NK-92 treated with Interleukin-12 subunit alpha and Interleukin-12 subunit beta, amount 100 ng/mL, for 24 hours (cell line): Measurements from ENCODE around the gene DENND6B.
"Not testable (repeated sequence)": the region's sequence is repeated elsewhere in the genome, so short reads cannot be mapped to it uniquely, and the experiment has no call there.

Source experiments
- DNase-seq: peaks from one replicate; lab custom pipeline; 2025; lab: John Stamatoyannopoulos, UW

The DENND6B gene

DNA sequence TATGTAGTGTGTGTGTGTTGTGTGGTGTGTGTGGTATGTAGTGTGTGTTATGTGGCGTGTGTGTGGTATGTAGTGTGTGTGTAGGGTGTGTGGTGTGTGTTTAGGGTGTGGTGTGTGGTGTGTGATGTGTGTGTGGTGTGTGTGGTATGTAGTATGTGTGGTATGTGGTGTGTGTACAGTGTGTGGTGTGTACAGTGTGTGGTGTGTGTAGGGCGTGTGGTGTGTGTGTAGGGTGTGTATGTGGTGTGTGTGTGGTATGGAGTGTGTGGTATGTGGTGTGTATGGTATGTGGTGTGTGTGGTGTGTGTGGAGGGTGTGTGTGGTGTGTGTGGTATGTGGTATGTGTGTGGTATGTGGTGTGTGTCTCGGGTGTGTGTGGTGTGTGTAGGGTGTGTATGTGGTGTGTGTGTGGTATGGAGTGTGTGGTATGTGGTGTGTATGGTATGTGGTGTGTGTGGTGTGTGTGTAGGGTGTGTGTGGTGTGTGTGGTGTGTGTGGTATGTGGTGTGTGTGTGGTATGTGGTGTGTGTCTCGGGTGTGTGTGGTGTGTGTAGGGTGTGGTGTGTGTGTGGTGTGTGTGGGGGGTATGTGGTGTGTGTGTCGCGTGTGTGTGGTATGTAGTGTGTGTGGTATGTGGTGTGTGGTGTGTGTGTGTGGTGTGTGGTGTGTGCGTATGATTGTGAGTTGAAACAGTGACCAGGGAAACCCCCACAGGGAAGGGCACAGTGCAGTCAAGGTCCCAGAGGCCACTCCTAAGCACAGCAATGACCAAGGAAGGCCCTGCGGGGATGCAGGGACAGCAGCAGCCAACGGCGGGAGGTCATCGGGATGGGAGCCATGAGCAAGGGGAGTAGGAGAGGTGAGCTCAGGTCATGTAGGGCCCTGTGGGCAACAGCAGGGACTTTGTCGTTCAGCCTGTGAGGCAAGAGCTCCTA lies 13.4 kb upstream of the DENND6B start:
- no peak for DNase-seq

DNA sequence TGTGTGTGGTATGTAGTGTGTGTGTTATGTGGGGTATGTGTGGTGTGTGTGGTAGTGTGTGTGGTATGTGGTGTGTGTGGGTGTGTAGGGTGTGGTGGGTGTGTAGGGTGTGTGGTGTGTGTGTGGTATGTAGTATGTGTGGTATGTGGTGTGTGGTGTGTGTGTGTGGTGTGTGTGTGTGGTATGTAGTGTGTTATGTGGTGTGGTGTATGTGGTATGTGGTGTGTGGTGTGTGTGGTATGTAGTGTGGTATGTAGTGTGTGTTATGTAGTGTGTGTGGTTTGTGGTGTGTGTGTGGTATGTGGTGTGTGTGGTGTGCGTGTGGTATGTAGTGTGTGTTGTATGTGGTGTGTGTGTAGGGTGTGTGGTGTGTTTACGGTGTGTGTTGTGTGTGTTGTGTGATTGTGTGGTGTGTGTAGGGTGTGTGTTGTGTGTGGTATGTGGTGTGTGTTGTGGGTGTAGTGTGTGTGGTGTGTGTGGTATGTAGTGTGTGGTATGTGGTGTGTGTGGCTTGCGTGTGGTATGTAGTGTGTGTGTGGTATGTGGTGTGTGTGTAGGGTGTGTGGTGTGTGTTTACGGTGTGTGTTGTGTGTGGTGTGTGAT lies 12.1 kb upstream of the DENND6B start:
- DNase-seq: no peak

DNA sequence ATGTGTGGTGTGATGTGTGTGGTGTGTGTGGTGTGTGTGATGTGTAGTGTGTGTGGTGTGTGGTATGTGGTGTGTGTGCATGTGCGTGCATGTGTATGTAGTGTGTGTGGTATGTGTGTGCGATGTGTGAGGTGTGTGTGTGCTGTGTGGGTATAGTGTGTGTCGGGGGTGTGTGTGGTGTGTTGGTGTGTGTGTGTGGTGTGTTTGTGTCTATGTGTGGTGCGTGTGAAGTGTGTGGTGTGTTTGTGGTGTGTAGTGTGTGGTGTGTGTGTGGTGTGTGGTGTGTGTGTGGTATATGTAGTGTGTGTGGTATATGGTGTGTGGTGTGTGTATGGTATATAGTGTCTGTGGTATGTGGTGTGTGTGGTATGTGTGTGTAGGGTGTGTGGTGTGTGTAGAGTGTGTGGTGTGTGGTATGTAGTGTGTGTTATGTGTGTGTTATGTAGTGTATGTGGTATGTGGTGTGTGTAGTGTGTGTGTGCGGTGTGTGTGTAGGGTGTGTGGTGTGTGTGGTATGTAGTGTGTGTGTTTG lies 11.3 kb upstream of the DENND6B start:
- no peak for DNase-seq

DNA sequence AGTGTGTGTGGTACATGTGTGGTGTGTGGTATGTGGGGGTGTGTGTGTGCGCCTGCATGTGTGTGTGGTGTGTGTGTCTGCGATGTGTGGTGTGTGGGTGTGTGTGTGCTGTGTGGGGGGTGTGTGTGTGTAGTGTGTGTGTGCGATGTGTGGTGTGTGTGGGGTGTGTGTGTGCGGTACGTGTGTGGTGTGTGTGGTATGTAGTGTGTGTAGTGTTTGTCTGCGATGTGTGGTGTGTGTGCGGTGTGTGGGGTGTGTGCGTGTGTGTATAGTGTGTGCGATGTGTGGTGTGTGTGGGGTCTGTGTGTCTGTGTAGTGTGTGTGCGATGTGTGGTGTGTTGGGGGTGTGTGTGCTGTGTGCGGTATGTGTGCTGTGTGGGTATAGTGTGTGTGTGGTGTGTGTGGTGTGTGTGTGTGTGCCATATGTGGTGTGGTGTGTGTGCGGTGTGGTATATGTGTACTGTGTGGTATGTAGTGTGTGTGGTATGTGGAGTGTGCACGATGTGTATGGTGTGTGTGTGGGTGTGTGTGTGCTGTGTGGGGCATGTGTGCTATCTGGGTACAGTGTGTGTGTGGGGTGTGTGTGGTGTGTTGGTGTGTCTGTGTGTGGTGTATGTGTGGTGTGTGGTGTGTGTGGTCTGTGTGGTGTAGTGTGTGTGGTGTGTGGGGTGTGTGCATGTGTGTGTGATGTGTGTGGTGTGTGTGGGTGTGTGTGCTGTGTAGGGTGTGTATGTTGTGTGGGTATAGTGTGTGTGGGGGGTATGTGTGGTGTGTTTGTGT lies 10.6 kb upstream of the DENND6B start:
- DNase-seq: no peak

DNA sequence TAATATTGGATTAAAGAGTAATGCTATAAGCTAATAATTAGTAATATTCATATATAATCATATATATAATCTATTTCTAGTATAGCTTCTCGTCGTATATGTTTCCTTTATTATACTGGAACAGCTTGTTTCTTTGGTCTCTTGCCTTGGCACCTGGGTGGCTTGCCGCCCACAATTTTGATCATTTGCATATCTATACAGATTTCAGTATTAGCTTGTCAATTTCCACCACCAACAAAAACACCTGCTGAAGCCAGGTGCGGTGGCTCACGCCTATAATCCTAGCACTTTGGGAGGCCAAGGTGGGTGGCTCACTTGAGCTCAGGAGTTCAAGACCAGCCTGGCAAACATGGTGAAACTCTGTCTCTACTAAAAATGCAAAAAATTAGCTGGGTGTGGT lies 7.6 kb upstream of the DENND6B start:
- DNase-seq: not testable (repeated sequence)

DNA sequence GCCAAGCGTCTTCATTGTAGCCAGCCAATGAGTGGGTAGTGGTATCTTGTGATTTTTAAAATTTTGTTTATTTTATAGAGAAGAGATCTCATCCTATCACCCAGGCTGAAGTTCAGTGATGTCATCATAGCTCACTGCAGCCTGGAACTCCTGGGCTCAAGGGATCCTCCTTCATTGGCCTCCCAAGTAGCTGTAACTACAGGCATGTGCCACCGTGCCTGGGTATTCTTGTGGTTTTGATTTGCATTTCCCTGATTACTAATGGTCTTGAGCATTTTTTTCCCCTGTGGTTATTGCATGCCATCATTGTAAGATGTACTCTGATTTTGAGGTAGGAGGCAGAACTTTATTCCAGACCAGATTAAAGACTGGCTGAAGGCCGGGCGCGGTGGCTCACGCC lies 2.4 kb upstream of the DENND6B start:
- no peak for DNase-seq

DNA sequence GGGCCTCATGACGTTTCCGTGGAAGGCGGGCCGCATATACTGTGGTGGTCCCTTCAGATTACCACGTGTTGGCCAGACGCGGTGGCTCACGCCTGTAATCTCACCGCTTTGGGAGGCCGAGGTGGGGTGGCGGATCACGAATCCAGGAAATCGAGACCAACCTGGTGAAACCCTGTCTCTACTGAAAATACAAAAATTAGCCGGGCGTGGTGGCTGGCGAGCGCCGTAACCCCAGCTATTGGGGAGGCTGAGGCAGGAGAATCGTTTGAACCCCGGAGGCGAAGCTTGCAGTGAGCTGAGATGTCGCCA lies 853 bp upstream of the DENND6B start:
- no peak for DNase-seq

DNA sequence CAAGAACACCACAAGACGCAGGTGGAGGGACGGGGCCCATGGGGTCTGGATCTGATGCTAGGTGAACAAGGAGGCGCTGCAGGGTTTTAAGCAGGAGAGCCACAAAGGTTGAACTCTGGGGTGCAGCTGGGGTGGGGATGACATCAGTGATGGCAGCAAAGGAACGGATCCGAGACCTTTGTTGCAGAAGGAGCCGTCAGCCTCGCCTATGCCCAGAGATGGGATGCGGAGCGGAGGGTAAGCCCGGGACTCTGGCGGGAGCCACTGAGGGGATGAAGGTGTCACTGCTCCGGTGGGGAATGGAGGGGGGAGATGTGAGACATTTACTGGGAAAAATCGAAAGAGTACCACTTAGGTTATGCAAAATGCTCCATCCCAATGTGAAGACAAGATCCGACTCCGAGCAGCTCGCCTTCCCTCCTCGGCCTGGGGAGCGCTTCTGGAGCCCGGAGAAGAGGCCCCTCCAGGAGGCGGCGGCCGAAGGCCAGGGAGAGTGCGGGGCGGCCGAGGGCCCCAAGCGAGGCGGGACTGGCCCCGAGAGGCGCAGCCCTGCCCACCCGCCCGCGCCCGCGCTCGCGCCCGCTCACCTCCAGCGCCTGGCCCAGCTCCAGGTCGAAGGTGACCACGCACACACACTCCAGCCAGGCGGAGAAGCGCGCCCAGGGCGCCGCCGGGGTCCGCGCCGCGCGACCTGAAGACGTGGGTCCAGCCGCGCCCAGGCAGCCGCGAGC lies 422 bp downstream of the DENND6B start:
- DNase-seq: no peak

DNA sequence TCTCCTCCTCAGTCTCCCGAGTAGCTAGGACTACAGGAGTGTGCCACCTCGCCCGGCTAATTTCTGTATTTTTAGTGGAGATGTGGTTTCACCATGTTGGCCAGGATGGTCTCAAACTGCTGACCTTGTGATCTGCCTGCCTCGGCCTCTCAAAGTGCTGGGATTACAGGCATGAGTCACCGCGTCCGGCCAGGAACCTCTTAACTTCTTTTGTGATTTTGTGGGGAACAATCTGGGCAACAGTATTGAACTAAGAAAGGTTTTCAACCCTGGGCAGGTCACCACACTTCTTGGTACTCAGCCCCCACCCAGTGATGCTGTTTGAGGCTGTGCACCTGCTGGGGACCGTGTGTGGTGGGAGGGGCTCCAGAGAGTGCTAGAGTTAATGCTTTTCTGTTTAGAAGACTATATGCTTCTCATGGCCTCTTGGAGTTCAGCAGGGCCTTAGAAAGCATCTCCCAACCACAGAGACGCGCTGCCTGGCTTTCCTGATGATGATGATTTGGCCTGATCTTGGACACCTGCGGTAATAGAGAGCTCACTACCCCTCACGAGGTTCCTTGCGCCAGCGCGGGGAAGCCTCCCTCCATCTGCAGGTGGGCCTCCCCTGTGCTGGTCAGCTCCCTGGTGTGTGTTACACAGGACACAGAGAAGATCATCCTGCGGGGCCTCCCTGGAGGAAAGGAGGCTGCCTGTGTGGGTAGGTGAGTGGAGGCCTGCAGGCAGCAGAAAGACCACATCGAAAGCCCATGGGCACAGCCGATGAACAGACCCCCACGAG lies 1.2 kb downstream of the DENND6B start:
- no peak for DNase-seq

DNA sequence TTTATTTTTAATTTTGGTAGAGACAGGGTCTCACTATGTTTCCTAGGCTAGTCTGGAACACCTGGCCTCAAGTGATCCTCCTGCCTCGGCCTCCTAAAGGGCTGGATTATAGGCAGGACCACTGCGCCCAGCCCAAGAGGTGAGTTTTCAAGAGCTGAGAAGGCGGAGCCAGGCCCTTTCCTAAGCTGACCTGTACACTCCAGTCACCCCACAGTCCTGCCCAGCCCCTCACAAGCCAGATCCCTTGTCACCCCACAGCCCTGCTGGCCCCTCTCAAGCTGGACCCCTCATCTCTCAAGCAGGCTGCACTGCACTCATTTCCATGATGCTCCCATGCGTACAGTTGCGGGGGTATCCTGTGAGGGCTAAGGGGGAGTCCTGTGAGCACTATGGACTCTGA lies 2.9 kb downstream of the DENND6B start:
- DNase-seq: no peak

DNA sequence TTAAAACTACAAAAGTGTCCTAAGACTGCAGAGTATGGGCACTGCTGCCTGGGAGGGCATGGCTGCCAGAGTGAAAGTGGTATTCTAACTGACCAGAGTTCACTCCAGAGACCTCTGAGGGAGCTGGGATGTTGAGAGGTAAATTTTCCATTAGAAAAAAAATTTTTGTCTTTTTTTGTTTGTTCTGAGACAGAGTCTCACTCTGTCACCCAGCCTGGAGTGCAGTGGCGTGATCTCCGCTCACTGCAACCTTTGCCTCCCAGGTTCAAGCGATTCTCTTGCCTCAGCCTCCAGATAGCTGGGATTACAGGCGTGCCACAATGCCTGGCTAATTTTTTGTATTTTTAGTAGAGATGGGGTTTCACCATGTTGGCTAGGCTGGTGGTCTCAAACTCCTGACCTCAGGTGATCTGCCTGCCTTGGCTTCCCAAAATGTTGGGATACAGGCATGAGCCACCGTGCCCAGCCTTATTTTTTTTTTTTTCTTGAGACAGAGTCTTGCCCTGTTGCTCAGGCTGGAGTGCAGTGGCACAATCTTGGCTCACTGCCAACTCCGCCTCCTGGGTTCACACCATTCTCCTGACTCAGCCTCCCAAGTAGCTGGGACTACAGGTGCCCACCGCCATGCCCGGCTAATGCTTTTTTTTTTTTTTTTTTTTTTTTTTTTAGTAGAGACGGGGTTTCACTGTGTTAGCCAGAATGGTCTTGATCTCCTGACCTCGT lies 4.3 kb downstream of the DENND6B start:
- not testable (repeated sequence) for DNase-seq

DNA sequence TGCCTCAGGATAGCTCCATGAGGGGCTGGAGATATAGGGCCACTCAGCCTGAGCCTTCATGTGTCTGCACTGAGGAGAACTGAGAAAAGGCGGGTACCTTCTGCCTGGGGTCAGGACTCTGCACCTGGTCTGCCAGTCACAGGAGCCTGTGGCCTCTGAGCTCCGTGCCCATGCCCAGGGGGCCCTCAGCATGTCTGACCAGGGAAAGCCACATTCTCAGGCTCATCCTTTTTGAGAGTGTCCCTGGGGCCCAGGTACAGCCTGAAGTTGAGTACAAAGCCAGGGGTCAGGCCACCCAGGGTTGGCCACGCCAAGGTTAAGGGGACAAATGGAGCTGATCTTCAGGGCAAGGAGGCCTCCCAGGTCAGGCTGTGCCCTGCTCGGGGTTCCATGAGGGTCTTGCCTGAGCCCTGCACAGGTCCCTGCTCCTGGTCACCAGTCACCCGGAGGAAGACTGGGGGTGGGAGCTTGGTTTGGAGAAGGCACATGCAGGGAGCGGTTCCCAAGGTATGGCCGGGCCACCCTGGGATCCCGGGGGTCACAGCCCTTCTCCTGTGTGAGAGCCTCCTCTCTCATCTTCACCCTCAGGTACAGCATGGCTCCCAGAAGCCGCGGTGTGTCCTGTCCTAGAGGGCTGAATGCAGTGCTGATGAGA lies 6.0 kb downstream of the DENND6B start:
- no peak for DNase-seq

DNA sequence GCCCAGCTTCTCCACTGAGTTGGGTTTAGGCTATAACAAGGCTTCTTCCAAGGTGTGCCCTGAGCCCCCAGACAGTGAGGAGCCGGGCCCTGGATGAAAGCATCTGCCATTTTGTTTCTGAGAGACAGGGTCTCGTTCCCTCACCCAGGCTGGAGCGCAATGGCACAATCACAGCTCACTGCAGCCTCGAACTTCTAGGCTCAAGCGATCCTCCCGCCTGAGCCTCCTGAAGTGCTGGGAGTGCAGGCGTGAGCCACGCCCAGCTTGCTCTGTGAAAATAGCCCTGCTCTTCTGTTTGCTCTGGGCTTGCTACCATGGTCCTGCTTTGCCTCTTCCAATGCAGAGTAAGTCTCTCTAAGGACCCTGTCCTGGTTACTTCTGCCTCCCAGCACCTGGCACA lies 6.7 kb downstream of the DENND6B start:
- no peak for DNase-seq

DNA sequence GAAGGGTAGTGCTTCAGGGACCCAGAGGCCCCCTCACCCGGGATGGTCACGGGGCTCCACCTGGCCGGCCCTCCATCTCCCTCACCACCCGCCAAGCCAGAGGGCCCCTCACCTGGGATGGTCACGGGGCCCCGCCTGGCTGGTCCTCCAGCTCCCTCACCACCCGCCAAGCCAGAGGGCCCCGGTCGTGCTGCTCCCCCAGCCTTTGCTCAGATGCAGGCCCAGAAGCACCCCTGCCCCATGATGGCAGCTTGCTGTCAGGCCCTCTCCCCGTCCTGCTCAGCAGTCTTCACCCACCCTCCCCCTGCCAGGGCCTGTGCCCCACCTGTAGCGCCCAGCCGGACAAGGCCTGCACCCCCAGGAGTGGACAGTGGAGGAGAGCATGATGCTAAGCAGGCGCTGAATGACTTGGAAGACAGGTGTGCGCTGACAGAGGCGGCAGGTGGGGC lies 7.3 kb downstream of the DENND6B start:
- DNase-seq: no peak

DNA sequence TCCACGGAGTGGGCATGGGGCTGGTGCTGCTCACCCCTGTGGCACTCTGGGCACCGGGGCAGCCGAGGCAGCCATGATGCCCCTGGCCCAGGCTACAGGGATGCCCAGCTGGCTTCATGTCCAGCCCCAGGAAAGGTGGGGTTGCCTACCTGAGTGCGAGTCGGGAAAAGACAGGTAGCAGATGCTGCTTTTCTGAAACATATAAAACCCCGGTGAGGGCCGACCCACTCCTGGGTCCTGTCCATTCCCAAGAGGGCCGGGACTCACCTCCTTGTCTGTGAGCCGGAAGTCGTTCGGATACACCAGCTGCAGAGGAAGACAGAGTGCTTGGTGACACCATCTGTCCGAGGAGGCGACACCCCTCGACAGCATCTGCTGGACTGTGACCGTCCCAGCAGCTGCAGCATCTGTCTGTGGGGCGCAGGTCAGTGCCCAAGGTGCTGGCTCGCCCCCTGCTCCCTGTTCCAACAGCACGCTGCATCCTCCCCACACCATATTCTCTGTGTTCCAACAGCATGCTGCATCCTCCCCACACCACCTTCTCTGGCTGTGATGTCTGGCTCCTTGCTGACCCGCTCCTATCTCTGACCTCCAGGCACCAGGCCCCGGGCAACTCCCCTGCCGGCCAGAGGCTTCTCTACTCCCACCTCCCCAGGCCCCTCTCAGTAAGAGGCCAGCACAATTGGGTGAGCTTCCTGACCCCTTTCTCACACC lies 8.0 kb downstream of the DENND6B start:
- DNase-seq: no peak

DNA sequence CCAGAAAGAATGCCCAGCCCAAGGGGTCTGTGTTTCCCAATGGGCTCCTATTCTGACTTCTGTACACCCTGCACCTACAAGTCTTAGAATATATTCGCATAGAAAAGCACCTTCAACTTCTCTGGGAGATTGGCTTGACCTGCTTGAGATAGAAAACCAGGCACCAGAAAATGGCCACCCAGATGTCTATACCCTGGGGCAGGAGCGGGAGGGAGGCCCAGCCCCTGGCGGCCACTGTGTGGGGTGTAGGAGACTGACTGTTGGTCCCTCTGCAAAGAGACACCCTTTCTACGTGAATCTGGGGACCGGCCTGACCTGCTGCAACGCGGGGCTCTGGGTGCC lies 8.5 kb downstream of the DENND6B start:
- no peak for DNase-seq

DNA sequence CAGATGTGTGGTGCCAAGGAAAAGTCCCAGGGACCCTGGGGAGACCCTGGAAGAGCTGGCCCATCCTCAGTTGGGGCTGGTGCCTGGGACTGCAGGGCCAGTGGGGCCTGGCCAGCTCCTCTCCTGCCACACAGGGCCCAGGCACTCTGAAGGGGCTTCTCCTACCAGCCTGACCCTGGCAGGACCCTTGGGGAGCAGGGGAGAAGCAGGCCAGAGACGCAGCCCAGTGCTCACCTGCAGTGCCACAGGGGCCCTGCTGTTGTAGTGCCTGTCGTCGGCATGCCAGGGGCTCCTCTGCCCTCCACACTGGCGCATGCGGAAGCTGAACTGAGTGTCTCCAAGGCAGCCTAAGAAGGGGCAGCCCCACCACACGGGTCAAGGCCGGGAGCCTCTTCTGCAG lies 9.1 kb downstream of the DENND6B start:
- no peak for DNase-seq

DNA sequence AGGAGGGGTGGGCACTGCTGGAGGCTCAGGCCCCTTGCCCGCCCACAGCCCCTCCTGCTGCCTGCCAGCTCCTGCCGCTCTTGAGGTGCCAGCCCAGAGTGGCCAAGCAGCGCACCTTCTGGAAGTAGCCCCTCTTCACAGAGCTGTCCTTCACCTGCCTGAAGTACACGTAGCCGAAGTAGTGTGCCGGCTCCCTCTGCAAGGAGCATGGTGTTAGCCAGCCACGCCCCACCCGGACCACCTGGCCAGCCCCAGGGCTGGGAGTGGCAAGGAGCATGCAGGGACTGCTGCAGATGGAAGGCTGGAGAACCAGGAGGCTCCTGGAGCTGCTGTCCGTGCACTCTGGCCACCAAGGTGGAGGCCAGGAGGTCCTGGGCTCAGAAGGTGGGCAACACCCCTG lies 9.6 kb downstream of the DENND6B start:
- no peak for DNase-seq
